Left kidney (tissue), 2 donors: ENCODE results near the gene PCDHGA9. TPM values are rescaled to one million over a fixed set of nuclear protein-coding genes. Genes with fewer than 3 reads are reported as not detected.

ENCODE experiments used
- DNase-seq: peaks from one replicate; pipeline ENCODE4 v3.0.0-alpha.2; 2013
- polyA plus RNA-seq: library from polyadenylated mRNA; unstranded; fragments of 120-200 nt; gene quantifications from one replicate; pipeline ENCODE4 v1.2.1, GENCODE V29; 2013; ENCODE audit not compliant: insufficient read length

The PCDHGA9 gene
- polyA plus RNA-seq, 1 donor = 6.5 TPM

DNA sequence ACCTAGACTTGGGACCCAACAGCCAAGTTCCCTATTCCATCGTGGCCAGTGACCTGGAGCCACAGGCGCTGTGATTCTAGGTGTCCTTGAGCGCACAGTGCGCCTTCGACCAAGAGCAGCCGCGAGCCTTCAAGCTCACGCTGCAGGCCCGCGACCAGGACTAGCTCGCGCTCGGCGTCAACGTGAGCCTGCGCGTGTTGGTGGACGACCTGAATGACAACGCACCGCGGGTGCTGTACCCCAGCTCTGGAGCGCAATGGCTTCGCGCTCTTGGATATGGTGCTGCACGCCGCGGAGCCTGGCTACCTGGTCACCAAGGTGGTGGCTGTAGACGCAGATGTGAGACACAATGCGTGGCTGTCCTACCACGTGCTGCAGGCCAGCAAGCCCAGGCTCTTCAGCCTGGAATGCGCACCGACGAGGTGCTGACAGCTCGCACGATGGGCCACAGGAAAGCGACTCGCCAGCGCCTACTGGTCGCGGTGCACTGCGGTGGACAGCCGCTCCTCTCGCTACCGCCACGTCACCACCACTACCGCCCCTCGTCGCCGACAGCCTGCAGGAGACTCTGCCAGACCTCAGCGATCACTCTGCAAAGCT, 39.1 kb downstream of the PCDHGA9 start:
- DNase-seq = no peak

Other genes with a start within 250 kb of the PCDHGA9 start
- 4.5 TPM for gene PCDHB7, start 230.1 kb upstream of the PCDHGA9 start, polyA plus RNA-seq
- 2.6 TPM for gene PCDHB8, start 225.0 kb upstream of the PCDHGA9 start, polyA plus RNA-seq
- gene PCDHB16, start 220.4 kb upstream of the PCDHGA9 start, polyA plus RNA-seq = 8.1 TPM
- 4.3 TPM for gene PCDHB9, start 215.6 kb upstream of the PCDHGA9 start, polyA plus RNA-seq
- gene PCDHB10, start 210.4 kb upstream of the PCDHGA9 start, polyA plus RNA-seq = 7.2 TPM
- gene PCDHB11, start 203.2 kb upstream of the PCDHGA9 start, polyA plus RNA-seq = 4.4 TPM
- 4.6 TPM for gene PCDHB12, start 194.1 kb upstream of the PCDHGA9 start, polyA plus RNA-seq
- 9.3 TPM for gene PCDHB13, start 188.9 kb upstream of the PCDHGA9 start, polyA plus RNA-seq
- gene PCDHB14, start 179.4 kb upstream of the PCDHGA9 start, polyA plus RNA-seq = 11.3 TPM
- gene PCDHB15, start 157.4 kb upstream of the PCDHGA9 start, polyA plus RNA-seq = 12.5 TPM
- 0.23 TPM for gene SLC25A2, start 98.7 kb upstream of the PCDHGA9 start, polyA plus RNA-seq
- gene TAF7, start 82.0 kb upstream of the PCDHGA9 start, polyA plus RNA-seq = 154 TPM
- gene PCDHGA1, start 72.3 kb upstream of the PCDHGA9 start, polyA plus RNA-seq = 1.1 TPM
- 6.8 TPM for gene PCDHGA2, start 64.0 kb upstream of the PCDHGA9 start, polyA plus RNA-seq
- 2.9 TPM for gene PCDHGA3, start 58.9 kb upstream of the PCDHGA9 start, polyA plus RNA-seq
- 1.9 TPM for gene PCDHGB1, start 52.7 kb upstream of the PCDHGA9 start, polyA plus RNA-seq
- gene PCDHGA4, start 47.8 kb upstream of the PCDHGA9 start, polyA plus RNA-seq = 2.6 TPM
- 4.0 TPM for gene PCDHGB2, start 42.8 kb upstream of the PCDHGA9 start, polyA plus RNA-seq
- 2.7 TPM for gene PCDHGA5, start 38.6 kb upstream of the PCDHGA9 start, polyA plus RNA-seq
- gene PCDHGB3, start 32.5 kb upstream of the PCDHGA9 start, polyA plus RNA-seq = 2.8 TPM
- gene PCDHGA6, start 28.9 kb upstream of the PCDHGA9 start, polyA plus RNA-seq = 8.1 TPM
- 2.2 TPM for gene PCDHGA7, start 20.0 kb upstream of the PCDHGA9 start, polyA plus RNA-seq
- gene PCDHGB4, start 15.1 kb upstream of the PCDHGA9 start, polyA plus RNA-seq = 7.6 TPM
- 0.60 TPM for gene PCDHGA8, start 10.1 kb upstream of the PCDHGA9 start, polyA plus RNA-seq
- 10.9 TPM for gene PCDHGB5, start 4.8 kb upstream of the PCDHGA9 start, polyA plus RNA-seq
- gene PCDHGB6, start 5.2 kb downstream of the PCDHGA9 start, polyA plus RNA-seq = 7.3 TPM
- 3.7 TPM for gene PCDHGA10, start 10.2 kb downstream of the PCDHGA9 start, polyA plus RNA-seq
- 17.3 TPM for gene PCDHGB7, start 14.9 kb downstream of the PCDHGA9 start, polyA plus RNA-seq
- 5.1 TPM for gene PCDHGA11, start 18.3 kb downstream of the PCDHGA9 start, polyA plus RNA-seq
- gene PCDHGA12, start 27.7 kb downstream of the PCDHGA9 start, polyA plus RNA-seq = 1.5 TPM
- 99.2 TPM for gene PCDHGC3, start 73.2 kb downstream of the PCDHGA9 start, polyA plus RNA-seq
- 4.4 TPM for gene PCDHGC4, start 82.3 kb downstream of the PCDHGA9 start, polyA plus RNA-seq
- gene PCDHGC5, start 86.3 kb downstream of the PCDHGA9 start, polyA plus RNA-seq = 0.81 TPM
- gene DIAPH1, start 216.2 kb downstream of the PCDHGA9 start, polyA plus RNA-seq = 80.0 TPM
- gene HDAC3, start 234.1 kb downstream of the PCDHGA9 start, polyA plus RNA-seq = 122 TPM
- 1.1 TPM for gene RELL2, start 234.2 kb downstream of the PCDHGA9 start, polyA plus RNA-seq
- 17.3 TPM for gene FCHSD1, start 248.6 kb downstream of the PCDHGA9 start, polyA plus RNA-seq